Measurements from ENCODE around the gene TTC28. TPM values are rescaled to one million over a fixed set of nuclear protein-coding genes. Genes with fewer than 3 reads are reported as not detected.

The TTC28 gene
- total RNA-seq, 1 donor from 2014 or later: 46.2 TPM

- Histone ChIP-seq H3K4me3 (no peak overlapping the region), H3K79me2 (ENCODE audit: low read depth) (peaks cover 2% of the 10 kb centered on the region), H3K4me1 (peaks cover 14% of the 10 kb centered on the region), H3K9ac (no peak overlapping the region), H3K4me2 (no peak overlapping the region), H3K9me3 (ENCODE audit: low read depth) (no peaks in the 10 kb centered on the region), H3F3A (ENCODE audit: low read depth) (no peaks in the 10 kb centered on the region), H3K36me3 (no peaks in the 10 kb centered on the region), H3K27ac (no peak overlapping the region), H2AFZ (replicated peaks) (no peak overlapping the region), H3K27me3 (peaks cover 11% of the 10 kb centered on the region), H4K20me1 (ENCODE audit: low read depth) (peaks cover 25% of the 10 kb centered on the region)
- TF ChIP-seq EZH2phosphoT487 (IDR thresholded peaks at IDR 0.05) (no peak), EZH2 (IDR thresholded peaks at IDR 0.05) (no peak), CTCF (IDR thresholded peaks at IDR 0.05) (no peak)
- H3K4me3 Mint-ChIP-seq: no peak overlapping the region
- H3K4me1 Mint-ChIP-seq: peaks cover 16% of the 10 kb centered on the region
- no peaks in the 10 kb centered on the region for H3K27me3 Mint-ChIP-seq (ENCODE audit: insufficient read depth, low read depth)
- no peak overlapping the region for H3K27ac Mint-ChIP-seq
- peaks cover 9% of the 10 kb centered on the region for H3K36me3 Mint-ChIP-seq
- DNase-seq (ENCODE audit: low spot score): no peak
- H3K9me3 Mint-ChIP-seq: peaks cover 5% of the 10 kb centered on the region
Measured at GRCh38 chr22:28239941-28240340, 439.7 kb downstream of the TTC28 start.

GRCh38 chr22:28237783-28238182 is 441.9 kb downstream of the TTC28 start:
- no peak for TF ChIP-seq CTCF (IDR thresholded peaks at IDR 0.05)
- TF ChIP-seq EZH2phosphoT487 (IDR thresholded peaks at IDR 0.05): no peak
- no peak for TF ChIP-seq EZH2 (IDR thresholded peaks at IDR 0.05)
- Mint-ChIP-seq H3K4me1 (no peaks in the 10 kb centered on the region), H3K36me3 (peaks cover 11% of the 10 kb centered on the region)

GRCh38 chr22:28237112-28237511 is 442.5 kb downstream of the TTC28 start:
- H3K27ac Mint-ChIP-seq: no peak overlapping the region
- Histone ChIP-seq H3K9me3 (ENCODE audit: low read depth) (no peaks in the 10 kb centered on the region), H4K20me1 (ENCODE audit: low read depth) (peaks cover 10% of the 10 kb centered on the region), H3K9ac (no peak overlapping the region), H3K4me2 (no peak overlapping the region), H3K4me1 (peaks cover 4% of the 10 kb centered on the region), H3K4me3 (no peak overlapping the region), H3F3A (ENCODE audit: low read depth) (peaks cover 6% of the 10 kb centered on the region), H3K36me3 (no peaks in the 10 kb centered on the region), H3K27ac (no peak overlapping the region), H3K79me2 (ENCODE audit: low read depth) (no peaks in the 10 kb centered on the region), H3K27me3 (no peaks in the 10 kb centered on the region), H2AFZ (replicated peaks) (no peak overlapping the region)
- peaks cover 11% of the 10 kb centered on the region for H3K36me3 Mint-ChIP-seq
- H3K4me1 Mint-ChIP-seq: peaks cover 6% of the 10 kb centered on the region
- TF ChIP-seq CTCF (IDR thresholded peaks at IDR 0.05) (no peak), EZH2 (IDR thresholded peaks at IDR 0.05) (no peak), EZH2phosphoT487 (IDR thresholded peaks at IDR 0.05) (no peak)
- H3K9me3 Mint-ChIP-seq: peaks cover 5% of the 10 kb centered on the region
- no peak overlapping the region for H3K4me3 Mint-ChIP-seq
- no peak for DNase-seq (ENCODE audit: low spot score)
- H3K27me3 Mint-ChIP-seq (ENCODE audit: insufficient read depth, low read depth): no peaks in the 10 kb centered on the region

More at GRCh38 chr22:28237783-28238182, 441.9 kb downstream of the TTC28 start:
- Histone ChIP-seq H3F3A (ENCODE audit: low read depth) (no peaks in the 10 kb centered on the region), H3K4me2 (no peak overlapping the region), H3K27ac (no peak overlapping the region), H3K27me3 (no peaks in the 10 kb centered on the region), H2AFZ (replicated peaks) (no peak overlapping the region), H3K79me2 (ENCODE audit: low read depth) (no peaks in the 10 kb centered on the region), H4K20me1 (ENCODE audit: low read depth) (peaks cover 6% of the 10 kb centered on the region), H3K4me3 (no peak overlapping the region), H3K9ac (no peak overlapping the region), H3K36me3 (no peaks in the 10 kb centered on the region), H3K4me1 (no peaks in the 10 kb centered on the region), H3K9me3 (ENCODE audit: low read depth) (no peaks in the 10 kb centered on the region)
- Mint-ChIP-seq H3K9me3 (peaks cover 5% of the 10 kb centered on the region), H3K27ac (no peak overlapping the region), H3K4me3 (no peak overlapping the region), H3K27me3 (ENCODE audit: insufficient read depth, low read depth) (no peaks in the 10 kb centered on the region)
- no peak for DNase-seq (ENCODE audit: low spot score)
